Measurements from ENCODE around the gene PDE9A.

PDE9A gene

DNA sequence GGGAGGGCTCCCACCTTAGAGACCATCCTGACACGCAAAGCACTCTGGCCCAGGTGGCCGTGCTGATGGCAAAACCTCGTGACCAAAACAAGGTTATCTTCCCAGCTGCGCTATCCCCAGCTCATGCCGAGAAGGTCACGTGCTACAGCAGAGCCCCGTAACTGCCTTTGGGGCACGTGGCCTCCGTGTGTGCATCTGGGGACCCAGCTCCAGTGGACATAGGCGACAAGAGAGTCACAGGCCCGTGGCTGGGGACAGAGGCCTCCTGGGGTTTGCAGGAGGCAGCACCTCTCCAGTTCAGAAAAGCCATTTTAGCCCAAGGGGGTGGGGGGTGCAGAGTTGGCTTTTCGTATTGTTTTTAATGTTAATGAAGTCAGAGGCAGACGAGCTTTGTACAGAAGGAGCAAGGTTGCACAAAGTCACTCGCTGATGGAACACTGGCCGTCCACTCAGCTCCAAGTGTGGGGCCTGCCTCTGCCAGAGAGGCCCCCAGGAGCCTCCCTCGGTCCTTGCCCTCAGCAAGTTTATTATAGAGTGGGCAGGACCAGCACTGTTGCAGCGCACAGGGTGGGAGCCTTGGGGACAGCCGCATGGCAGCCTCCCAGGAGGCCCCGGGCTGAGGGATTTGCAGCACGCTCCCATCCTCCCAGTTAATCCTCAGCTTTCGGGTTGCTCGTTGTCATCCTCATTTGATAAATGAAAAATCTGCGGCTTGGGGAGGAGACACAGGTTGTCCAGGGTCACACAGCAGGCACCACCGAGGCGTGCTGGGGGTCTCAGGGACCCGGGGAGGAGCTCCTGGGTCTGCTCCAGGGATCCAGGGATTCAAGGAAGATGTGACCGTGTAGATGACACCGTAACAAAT, 8.0 kb upstream of the PDE9A start:
- DNase-seq (ENCODE audit: extremely low read depth, insufficient read length), result no peak
- no peak for TF ChIP-seq CTCF (IDR thresholded peaks at IDR 0.05; ENCODE audit: insufficient read depth, low read length, poor library complexity, severe bottlenecking)
- H3K4me3 ChIP-seq (replicated peaks; ENCODE audit: low read depth, low read length), result no peak overlapping the region
- H3K36me3 ChIP-seq (ENCODE audit: control insufficient read depth, insufficient read depth, low read length), result no peaks in the 10 kb centered on the region
- peaks cover 4% of the 10 kb centered on the region; the same call in 1 of the 2 replicates for H3K27me3 ChIP-seq (replicated peaks; ENCODE audit: control insufficient read depth, insufficient read depth, low read length)

DNA sequence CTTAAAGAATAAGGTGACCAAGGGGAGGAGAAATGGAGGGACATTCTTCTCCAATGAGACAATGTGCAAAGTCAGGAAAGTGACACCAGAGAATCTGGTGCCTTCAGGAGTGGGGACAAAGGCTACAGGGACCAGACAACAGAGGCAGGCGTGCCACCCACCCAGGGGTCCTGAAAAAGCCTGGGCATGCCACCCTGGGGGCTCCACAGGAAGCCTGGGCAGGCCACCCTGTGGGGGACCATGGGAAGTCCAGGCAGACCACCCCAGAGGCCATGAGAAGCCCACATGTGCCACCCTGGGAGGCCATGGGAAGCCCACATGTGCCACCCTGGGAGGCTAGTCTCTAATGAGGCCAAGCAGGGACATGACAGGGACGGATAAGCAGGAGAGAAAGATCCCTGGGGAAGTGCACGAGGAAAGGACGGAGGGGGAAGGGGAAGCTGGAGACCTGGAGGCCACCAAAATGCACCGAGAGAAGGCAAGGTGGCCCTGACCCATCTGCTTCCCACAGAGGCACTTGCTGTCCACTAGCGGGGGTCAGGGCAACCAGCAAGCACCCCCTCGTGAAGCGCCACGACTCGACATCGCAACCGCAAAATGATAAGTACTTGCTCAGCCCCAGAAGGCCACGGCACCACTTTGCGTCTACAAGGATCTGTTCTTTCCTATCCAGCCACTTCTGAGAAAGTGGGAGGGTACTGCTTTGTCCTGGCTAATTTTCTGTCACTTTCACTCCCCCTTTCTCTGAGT, 7.2 kb upstream of the PDE9A start:
- no peak overlapping the region for H3K4me3 ChIP-seq (replicated peaks; ENCODE audit: low read depth, low read length)
- TF ChIP-seq CTCF (IDR thresholded peaks at IDR 0.05; ENCODE audit: insufficient read depth, low read length, poor library complexity, severe bottlenecking), result no peak
- H3K27me3 ChIP-seq (replicated peaks; ENCODE audit: control insufficient read depth, insufficient read depth, low read length), result peaks cover 4% of the 10 kb centered on the region; the same call in 1 of the 2 replicates

DNA sequence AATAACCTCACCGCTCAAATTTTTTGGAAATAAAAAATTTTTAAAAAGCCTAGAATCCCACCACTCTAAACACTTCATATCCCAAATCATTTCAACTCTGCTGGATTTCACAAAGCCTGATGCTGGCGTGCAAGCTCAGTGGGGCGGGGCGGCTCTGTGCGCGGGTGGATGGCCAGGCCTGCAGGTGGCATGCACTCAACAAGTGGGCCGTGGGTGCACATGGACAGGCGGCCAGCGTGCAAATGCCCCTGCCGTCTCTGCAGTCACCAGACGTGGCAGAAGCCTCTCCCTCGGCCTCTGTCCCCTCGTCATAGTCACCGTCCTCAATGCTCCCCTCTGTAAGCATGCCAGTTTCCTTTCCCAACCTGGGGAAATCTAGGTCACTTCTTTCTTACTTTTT, 6.6 kb upstream of the PDE9A start:
- no peak for TF ChIP-seq CTCF (IDR thresholded peaks at IDR 0.05; ENCODE audit: insufficient read depth, low read length, poor library complexity, severe bottlenecking)
- no peak for DNase-seq (ENCODE audit: extremely low read depth, insufficient read length)
- H3K4me3 ChIP-seq (replicated peaks; ENCODE audit: low read depth, low read length), result no peak overlapping the region
- no peaks in the 10 kb centered on the region for H3K36me3 ChIP-seq (ENCODE audit: control insufficient read depth, insufficient read depth, low read length)
- peaks cover 1% of the 10 kb centered on the region; the same call in 1 of the 2 replicates for H3K27me3 ChIP-seq (replicated peaks; ENCODE audit: control insufficient read depth, insufficient read depth, low read length)

More for the DNA sequence above, 7.2 kb upstream of the PDE9A start:
- H3K36me3 ChIP-seq (ENCODE audit: control insufficient read depth, insufficient read depth, low read length), result no peaks in the 10 kb centered on the region
- no peak for DNase-seq (ENCODE audit: extremely low read depth, insufficient read length)

DNA sequence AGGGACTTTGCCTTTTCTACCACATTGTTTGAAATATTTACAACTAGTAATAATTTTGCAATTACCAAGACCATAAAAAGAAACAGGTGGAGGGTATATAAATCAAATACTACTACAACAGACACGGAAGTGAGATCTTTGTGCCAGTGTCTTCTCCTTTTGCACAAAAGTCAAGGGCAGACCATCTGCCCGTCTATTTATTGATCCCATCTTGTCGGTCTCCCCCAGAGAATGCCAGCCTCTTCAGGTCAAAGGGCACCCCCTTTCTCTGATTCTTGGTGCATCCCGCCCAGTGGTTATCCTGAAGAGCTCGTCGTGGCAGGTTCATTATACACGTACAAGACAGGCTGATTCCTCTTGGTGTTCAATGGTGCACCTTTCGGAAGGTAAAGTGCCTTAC, 4.8 kb upstream of the PDE9A start:
- no peak for DNase-seq (ENCODE audit: extremely low read depth, insufficient read length)
- TF ChIP-seq CTCF (IDR thresholded peaks at IDR 0.05; ENCODE audit: insufficient read depth, low read length, poor library complexity, severe bottlenecking), result no peak
- peaks cover 2% of the 10 kb centered on the region; the same call in 1 of the 2 replicates for H3K27me3 ChIP-seq (replicated peaks; ENCODE audit: control insufficient read depth, insufficient read depth, low read length)
- H3K4me3 ChIP-seq (replicated peaks; ENCODE audit: low read depth, low read length), result no peak overlapping the region
- no peaks in the 10 kb centered on the region for H3K36me3 ChIP-seq (ENCODE audit: control insufficient read depth, insufficient read depth, low read length)

DNA sequence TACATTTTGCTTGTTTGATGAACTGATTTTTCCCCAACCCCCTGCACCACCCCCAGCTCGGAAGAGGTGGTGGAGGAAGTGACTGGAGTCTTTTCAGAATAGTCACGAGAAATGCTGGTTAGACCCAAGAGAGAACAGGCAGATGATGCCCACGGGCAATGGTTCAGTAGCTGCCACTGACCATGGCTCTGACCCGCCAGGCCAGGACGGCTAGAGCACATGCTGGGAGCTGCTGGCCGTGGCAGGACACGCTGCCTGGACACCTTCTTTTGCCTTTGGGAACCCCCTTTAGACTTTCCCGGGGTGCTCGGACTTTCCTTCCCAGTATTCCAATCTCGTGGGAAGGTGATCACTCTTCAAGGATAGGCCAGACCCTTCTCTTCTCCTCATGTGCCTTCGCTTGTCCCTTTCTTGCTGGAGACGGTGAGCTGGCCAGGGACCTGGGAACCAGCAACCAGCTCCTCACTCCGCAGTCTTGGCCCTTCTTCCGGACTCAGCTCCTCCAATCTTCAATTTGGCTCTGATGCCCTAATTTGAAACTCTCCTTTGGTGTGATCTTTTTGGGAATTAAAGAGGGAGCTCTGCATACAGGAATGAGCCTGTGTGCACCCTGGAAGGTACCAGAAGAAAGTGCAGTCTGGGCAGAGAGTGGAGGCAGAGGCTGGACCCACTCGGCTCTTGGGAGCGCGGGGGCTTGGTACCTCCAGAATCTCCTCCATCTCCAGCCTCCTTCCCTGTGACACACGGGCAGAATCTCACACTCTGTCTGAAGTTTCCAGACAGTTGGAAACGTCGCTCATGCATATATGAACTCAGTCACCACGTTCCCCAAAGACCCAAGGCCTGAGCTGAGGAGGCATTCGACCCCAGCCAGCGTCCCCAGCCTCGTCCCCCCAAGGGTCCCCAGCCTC, 4.0 kb upstream of the PDE9A start:
- DNase-seq (ENCODE audit: extremely low read depth, insufficient read length), result no peak
- no peak overlapping the region for H3K4me3 ChIP-seq (replicated peaks; ENCODE audit: low read depth, low read length)
- H3K36me3 ChIP-seq (ENCODE audit: control insufficient read depth, insufficient read depth, low read length), result no peaks in the 10 kb centered on the region
- TF ChIP-seq CTCF (IDR thresholded peaks at IDR 0.05; ENCODE audit: insufficient read depth, low read length, poor library complexity, severe bottlenecking), result no peak
- peaks cover 2% of the 10 kb centered on the region; the same call in 1 of the 2 replicates for H3K27me3 ChIP-seq (replicated peaks; ENCODE audit: control insufficient read depth, insufficient read depth, low read length)
